Ecto neural progenitor cell (in vitro differentiated cells): ENCODE results near the gene NCOA6.
A peak's percentile ranks its signal among the peaks of the same experiment; 100 is the strongest.

Source experiments
- DNase-seq: peaks from one replicate; pipeline ENCODE4 v3.0.0-alpha.2; 2018; ENCODE audit warnings: low spot score

The NCOA6 gene

DNA sequence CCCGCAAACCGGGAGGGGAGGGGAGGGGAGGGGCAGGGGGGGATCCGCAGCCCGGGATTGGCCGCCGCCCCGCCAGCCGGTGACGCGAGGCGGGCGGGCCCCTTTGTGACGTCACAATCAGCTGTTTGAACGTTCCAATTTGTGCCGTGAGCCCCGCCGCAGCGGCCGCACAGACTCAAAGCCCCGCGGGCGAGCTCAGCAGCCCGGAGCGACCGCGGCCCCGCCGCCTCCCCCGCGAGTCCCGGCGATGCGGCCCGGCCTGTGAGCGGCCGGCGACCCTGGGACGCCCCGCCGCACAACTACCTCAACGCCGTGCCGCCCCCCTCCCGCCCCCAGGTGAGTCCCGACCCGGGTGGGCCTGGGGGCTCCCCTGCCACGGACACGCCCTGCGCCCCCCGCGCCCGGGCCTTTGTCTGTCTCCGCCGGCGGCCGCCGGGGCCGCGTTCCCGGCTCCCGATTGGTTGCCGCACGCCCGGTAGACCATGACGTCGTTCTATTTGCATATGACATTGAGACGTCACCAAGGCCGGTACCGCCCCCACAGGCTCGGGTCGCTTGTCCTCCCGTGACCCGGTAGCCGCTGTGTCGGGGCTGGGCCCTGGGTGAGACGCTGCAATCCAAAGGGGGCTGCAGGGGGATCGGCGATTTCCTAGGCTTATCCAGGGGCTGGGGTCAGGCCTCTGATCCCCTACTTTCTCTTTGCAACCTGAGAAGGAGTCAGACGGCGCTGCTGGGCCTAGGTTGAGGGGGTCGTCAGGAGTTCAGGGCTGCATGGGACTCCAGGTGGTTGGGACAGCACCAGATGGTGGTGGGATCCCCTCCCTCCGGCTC is 121.1 kb downstream of the NCOA6 start, which contains the start of gene TP53INP2:
TSS of gene TP53INP2 (plus strand) at position 168 of the 831 bp plus-strand sequence. CDS start 4,396 bp downstream, outside the sequence.
- peak; percentile 93 for DNase-seq

DNA sequence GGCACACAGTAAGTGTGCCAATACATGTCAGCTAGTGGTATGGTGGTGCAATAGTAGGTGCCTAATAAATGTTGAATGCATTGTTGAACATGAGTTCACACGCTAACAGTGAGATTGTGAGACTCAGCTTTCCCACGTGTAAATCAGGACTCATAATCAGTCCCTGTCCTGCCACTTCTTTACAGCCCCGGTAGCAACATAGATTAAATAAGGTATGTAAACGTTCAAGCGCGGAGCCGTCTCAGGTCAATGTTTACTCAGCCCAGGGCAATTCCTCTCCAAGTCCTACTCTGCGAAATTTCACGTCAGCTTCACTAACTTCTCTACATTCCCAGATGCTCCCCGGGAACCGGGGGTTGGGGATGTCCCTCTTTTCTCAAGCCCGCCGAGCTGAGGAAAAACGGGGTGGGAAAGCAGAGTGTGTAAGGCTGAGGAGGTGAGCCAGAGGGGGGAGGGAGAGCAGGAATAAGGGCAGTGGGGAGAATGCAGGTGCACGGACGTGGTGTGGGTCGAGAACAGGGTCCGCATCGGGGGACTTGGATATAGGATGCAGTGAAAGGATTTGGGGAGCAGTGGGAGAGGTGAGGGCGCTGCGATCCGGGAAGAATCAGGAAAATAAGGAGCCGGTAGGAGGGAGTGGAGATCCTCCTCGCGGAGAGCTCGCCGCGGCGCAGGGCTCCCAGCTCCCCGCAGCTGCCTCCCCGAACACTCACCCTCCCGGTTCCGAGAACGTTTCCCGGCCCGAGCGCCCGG is 121.9 kb downstream of the NCOA6 start:
- DNase-seq, result no peak

DNA sequence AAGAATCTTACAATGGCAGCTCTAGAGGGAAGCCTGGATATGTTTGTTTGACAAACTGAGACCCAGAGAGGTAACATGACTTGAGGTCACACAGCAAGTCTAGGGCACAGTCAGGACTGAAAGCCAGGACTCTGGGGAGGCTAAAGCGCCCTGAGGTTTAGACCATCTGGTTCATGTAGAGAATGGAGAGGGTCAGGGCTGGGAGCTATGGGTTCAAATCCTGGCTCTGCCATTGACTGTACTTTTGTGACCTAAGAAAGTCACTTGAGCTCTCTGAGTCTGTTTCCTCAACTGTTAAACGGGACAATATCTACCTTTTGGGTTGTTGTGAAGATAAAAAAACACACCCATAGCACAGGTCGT is 122.4 kb downstream of the NCOA6 start:
- DNase-seq, result no peak

DNA sequence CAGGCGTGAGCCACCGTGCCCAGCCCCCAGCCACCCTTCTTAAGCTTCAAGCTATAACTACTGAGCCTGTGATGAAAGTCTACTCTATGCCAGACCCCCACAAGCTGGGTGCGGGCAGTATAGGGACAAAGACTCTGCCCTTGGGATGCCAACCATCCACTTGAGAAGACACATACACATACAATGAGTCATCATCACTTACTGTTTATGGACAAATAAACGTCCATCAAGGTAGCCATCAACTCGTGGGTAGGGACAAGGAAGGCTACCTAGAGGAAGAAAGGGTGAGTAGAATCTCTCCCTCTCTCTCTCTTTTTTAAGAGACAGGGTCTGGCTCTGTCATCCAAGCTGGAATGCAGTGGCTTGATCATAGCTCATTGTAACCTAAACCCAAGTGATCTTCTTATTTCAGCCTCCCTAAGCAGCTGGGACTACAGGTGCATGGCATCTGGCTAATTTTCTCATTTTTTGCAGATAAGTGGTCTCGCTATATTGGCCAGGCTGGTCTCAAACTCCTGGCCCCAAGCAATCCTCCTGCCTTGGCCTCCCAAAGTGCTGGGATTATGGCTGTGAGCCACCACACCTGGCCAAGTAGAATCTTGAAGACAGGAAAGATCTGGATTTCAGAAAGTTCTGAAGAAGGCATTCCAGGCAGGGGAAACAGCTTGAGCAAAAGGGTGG is 123.9 kb downstream of the NCOA6 start:
- DNase-seq, result no peak

DNA sequence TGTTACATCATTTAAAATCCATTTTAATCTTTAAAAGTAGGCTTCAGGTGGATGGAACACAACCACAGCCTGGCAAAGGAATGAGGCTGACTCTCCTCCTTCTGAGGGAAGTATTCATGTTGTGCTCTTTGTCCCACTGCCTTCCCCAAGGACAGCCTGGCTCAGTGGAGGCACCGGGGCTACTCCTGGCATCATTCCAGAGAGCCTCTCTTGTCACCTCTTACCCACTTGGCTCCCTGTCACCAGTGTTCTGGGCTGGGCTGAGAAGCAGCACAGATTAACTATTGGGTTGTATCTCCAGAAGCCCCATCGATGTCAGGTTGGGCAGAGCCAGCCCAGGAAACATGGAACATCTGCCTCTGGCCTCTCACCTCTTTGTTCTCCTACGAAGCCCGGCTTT is 132.0 kb downstream of the NCOA6 start:
- DNase-seq, result no peak

DNA sequence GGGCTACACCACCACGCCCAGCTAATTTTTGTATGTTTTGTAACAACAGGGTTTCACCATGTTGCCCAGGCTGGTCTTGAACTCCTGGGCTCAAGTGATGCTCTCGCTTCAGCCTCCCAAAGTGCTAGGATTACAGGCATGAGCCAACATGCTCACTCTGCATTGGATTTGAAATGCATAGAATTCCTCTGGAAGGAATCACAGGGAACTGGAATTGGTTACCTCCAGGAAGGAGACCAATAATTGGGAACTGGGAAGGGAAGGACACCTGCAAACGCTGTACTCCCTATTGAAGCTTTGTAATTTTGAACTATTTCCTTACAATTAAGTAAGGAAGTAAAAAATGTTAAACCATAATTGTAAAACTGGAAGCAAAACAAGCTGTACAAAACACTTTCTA is 133.6 kb downstream of the NCOA6 start:
- DNase-seq, result no peak

DNA sequence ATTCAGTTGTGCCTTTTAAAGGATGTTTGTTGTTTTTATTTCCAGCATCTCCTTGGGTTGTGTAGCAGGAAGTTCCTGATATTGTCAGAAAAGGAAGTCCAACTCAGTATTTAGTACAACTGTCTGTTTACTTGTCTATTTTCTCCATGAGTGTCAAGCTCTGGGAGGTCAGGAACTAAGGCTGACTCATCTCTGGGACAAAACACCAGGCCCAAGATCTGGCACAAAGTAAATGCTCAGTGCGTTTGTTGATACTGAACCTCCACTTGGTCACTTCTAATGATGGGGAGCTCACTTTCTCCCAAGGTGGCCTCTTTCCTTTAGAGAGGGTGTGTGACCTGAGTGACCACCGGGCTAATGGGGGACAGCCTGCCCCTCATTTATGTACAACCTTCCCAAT is 136.0 kb downstream of the NCOA6 start:
- no peak for DNase-seq

DNA sequence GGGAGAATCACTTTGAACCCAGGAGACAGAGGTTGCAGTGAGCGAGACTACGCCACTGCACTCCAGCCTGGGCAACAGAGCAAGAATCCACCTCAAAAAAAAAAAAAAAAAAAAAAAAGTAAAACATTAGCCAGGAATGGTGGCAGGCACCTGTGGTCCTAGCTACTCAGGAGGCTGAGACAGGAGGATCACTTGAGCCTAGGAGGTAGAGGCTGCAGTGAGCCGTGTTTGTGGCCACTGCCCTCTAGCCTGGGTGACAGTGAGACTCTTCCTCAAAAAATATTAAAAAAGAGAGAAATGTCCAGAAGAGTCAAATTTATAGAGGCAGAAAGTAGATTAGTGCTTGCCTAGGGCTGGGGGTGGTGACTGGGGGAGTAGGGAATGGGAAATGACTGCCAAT is 141.8 kb downstream of the NCOA6 start:
- DNase-seq, result no peak

DNA sequence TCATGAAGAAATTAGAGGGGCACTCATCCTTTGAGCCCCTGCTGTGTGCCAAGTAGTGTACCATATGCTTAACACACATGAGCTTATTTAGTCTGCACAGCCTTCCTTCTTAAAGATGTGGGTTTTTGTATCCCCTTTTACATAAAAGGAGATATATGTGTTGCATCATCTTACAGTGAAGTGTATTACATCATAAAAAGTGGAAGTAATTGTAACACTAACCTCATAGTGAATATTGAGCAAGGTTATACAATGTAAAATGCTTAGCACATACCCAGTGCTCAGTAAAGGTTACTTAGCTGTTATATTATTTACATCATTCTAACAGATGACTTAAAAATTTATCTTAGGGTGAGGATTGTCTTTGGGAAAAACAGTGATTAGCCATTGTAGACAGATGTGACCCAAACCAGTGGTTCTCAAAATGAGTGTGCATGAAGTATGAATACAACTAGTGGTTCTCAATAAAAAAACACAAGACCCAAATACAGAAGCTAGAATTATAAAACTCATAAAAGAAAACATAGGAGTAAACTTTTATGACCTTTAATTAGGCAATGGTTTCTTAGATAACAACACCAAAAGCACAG is 144.8 kb downstream of the NCOA6 start:
- no peak for DNase-seq

DNA sequence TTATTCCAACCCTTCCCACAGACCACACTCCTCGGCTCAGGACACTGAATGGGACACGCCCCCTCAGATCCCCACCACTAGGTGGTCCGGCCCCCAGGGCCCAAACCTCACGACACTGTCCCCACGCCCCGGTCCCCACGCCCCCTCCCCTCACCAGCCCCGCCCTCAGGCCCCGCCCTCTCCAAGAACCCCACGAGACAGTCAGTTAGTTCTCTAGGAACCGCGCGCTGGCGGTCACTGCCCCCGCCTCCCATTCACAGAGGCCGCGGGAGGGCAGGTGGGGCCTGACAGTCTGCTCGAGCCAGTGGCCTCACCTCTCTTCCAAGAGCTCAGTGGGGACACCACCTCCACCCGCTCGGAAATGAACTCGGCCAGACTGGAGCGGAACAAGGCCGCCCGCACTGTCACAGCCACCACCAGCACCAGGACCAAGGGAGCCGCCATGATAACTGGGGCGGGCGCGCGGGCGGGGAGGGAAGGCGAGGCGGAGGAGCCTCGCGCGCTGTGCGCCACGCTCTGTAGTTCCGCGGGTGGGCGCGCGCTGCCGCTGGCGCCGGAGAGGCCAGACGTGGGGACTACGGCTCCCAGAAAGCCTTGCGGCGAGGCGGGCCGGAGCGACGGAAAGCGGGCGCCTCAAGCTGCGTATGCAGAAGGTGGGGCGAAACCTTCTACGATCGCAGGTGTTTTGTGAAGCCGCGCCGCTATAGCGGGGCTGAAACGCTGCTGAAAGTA is 148.6 kb downstream of the NCOA6 start, which contains the start of gene PIGU:
TSS of gene PIGU (minus strand) at position 451 of the 732 bp plus-strand sequence. CDS start at position 444, 7 bp downstream.
- peak; percentile 95 for DNase-seq

DNA sequence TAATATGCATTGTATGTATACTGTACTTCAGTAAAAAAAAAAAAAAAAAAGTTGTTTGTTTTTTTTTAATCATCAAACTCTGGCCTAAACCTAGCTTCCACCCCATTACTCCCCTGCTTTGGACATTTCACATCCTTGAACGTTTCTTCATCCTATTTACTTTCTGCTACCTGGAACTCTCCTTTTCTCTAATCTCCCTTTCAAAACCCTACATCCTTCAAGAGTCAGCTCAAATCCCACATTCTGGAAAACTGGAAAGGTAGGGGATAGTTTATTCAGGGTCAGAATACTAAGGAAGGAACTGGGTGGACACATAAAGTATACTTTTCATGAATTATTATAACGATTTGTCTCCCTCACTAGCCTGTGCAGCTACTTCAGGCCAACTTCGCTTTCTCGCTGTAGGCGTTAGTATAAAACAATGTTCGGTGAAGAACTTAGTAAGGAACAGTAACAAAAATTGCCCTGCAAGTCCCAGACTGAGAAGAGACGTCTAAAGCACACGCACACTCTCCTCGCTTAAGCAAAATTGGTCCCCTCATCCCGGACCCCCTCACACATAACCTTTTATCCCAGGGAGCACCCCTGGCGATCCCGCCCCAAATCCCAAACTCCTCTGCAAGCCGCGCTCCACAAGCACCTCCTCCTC is 149.3 kb downstream of the NCOA6 start:
- DNase-seq, result no peak

DNA sequence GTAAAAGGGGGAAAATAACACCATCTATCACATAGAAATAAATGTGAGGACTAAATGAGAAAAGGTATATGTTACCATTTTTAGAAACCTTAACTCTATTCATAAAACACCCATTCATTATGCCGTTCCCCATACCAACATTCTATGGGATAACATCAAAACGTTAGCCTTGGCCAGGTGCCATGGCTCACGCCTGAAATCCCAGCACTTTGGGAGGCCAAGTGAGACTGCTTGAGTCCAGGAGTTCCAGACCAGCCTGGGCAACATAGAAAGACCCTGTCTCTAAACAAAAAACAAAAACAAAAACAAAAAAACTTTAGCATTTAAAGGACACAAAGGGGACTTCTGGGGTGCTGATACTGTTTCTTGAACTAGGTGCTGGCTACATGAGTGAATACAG is 149.9 kb downstream of the NCOA6 start:
- DNase-seq, result no peak

DNA sequence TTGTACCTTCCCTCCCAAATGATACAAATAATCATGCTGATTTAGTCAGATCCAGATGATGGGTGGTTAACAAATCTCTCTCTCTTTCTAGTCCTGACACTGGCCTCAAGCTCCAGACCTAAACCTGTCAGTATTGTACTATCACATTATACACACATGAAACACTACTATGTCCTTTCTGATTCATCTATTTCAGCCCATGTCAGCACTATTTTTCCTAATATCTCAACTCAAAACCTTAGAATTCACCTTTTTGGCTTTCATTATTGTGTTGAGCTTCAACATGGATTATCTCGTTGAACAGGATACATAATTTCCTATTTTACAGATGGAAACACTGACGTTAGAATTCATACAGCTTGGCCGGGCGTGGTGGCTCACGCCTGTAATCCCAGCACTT is 152.0 kb downstream of the NCOA6 start:
- DNase-seq, result no peak

DNA sequence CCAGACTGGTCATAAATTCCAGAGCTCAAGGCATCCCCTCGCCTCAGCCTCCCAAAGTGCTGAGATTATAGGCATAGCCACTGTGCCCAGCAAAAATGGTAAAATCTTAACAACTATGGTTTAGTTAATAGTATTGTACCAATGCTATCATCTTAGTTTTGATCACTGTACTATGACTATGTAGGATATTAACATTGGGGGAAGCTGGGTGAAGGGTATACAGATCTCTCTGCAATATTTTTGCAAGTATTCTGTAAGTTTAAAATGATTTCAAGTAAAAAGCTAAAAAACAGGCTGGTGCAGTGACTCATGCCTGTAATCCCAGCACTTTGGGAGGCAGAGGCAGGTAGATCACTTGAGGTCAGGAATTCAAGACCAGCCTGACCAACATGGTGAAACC is 156.4 kb downstream of the NCOA6 start:
- no peak for DNase-seq
